ENCODE measurements around the gene ZNF581. TPM values are rescaled to one million over a fixed set of nuclear protein-coding genes. Genes with fewer than 3 reads are reported as not detected.

Gene ZNF581
- total and polyA plus RNA-seq, 4 donors, result 2.1 to 7.3 (median 5.2) TPM

DNA sequence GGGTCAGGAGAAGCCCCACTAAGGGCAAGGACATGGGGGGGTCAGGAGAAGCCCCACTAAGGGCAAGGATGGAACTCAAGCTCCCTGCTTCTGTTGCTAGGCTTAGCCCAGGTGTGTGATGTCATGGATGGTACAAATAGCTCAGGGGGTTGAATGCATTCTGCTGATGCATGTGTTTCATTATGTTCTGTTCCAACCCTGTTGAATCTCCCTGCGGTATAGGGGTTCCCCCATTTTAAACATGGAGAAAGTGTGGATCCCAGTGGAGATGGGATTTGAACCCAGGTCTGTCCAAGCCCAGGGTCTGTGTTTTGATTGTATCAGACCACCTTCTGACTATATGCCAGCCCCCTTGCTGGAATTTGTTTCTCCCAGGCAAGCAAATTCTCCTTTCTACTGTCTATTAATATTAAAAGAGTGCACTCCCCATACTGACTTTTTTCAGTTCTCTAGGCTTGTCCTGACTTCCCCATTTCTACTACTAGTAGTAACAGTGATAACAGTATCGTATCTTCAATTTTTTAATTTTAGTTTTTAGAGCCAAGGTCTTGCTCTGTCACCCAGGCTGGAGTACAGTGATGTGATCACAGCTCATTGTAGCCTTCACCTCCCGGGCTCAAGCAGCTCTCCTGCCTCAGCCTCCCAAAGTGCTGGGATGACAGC, 31.3 kb upstream of the ZNF581 start:
- Histone ChIP-seq H3K4me1 (ENCODE audit: control insufficient read depth in 4 of 4, insufficient read depth in 4 of 4, low read length in 3 of 4) (peaks cover 0 to 2% (median under 1%) of the 10 kb centered on the region in 4 donors), H3K27ac (ENCODE audit: low read depth in 1 of 2, low read length in 2 of 2) (no peak overlapping the region), H3K9ac (ENCODE audit: low read depth in 1 of 2, low read length in 2 of 2) (no peak overlapping the region), H3K36me3 (ENCODE audit: control insufficient read depth in 4 of 4, insufficient read depth in 3 of 4, low read depth in 1 of 4, low read length in 3 of 4) (peaks cover 0 to 24% (median 12%) of the 10 kb centered on the region in 4 donors), H3K4me3 (ENCODE audit: low read depth in 1 of 3, low read length in 3 of 3) (no peak overlapping the region), H3K9me3 (ENCODE audit: control insufficient read depth in 4 of 4, low read length in 3 of 4) (no peaks in the 10 kb centered on the region), H3K27me3 (ENCODE audit: control insufficient read depth in 4 of 4, insufficient read depth in 4 of 4, low read length in 3 of 4) (no peaks in the 10 kb centered on the region)
- TF ChIP-seq GABPA (IDR thresholded peaks at IDR 0.05 in 1 of 2, conservative IDR thresholded peaks at IDR 0.05 in 1 of 2) (no peak), JUND (IDR thresholded peaks at IDR 0.05) (no peak), EGR1 (IDR thresholded peaks at IDR 0.05; ENCODE audit: low read depth in 2 of 2) (no peak), REST (IDR thresholded peaks at IDR 0.05) (no peak), CTCF (IDR thresholded peaks at IDR 0.05; ENCODE audit: low read depth, low read length, missing input control) (no peak)
- TF ChIP-seq, protein P1, sequence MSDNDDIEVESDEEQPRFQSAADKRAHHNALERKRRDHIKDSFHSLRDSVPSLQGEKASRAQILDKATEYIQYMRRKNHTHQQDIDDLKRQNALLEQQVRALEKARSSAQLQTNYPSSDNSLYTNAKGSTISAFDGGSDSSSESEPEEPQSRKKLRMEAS (IDR thresholded peaks at IDR 0.05), result no peak
- WGBS, result 88% methylated on average over 3 of the region's 3 CpGs
- DNase-seq (ENCODE audit: low spot score), result no peak

GRCh38 chr19:55613396-55613795, 30.1 kb upstream of the ZNF581 start:
- TF ChIP-seq HNF4A (conservative IDR thresholded peaks at IDR 0.05) (no peak), FOXA2 (IDR thresholded peaks at IDR 0.05) (no peak), YY1 (IDR thresholded peaks at IDR 0.05) (no peak), ATF3 (IDR thresholded peaks at IDR 0.05) (no peak), HNF4G (IDR thresholded peaks at IDR 0.05) (no peak), GABPA (IDR thresholded peaks at IDR 0.05 in 1 of 2, conservative IDR thresholded peaks at IDR 0.05 in 1 of 2) (no peak), CTCF (IDR thresholded peaks at IDR 0.05; ENCODE audit: low read depth, low read length, missing input control) (no peak), FOXA1 (IDR thresholded peaks at IDR 0.05) (no peak), JUND (IDR thresholded peaks at IDR 0.05) (no peak), RAD21 (IDR thresholded peaks at IDR 0.05) (no peak), NR2F2 (IDR thresholded peaks at IDR 0.05) (no peak), RXRA (IDR thresholded peaks at IDR 0.05) (no peak)
- TF ChIP-seq, protein P2, sequence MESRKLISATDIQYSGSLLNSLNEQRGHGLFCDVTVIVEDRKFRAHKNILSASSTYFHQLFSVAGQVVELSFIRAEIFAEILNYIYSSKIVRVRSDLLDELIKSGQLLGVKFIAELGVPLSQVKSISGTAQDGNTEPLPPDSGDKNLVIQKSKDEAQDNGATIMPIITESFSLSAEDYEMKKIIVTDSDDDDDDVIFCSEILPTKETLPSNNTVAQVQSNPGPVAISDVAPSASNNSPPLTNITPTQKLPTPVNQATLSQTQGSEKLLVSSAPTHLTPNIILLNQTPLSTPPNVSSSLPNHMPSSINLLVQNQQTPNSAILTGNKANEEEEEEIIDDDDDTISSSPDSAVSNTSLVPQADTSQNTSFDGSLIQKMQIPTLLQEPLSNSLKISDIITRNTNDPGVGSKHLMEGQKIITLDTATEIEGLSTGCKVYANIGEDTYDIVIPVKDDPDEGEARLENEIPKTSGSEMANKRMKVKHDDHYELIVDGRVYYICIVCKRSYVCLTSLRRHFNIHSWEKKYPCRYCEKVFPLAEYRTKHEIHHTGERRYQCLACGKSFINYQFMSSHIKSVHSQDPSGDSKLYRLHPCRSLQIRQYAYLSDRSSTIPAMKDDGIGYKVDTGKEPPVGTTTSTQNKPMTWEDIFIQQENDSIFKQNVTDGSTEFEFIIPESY (IDR thresholded peaks at IDR 0.05), result no peak
- TF ChIP-seq, protein P1 (IDR thresholded peaks at IDR 0.05), result no peak
- Histone ChIP-seq H3K4me3 (ENCODE audit: low read depth in 1 of 3, low read length in 3 of 3) (no peak overlapping the region), H3K9me3 (ENCODE audit: control insufficient read depth in 4 of 4, low read length in 3 of 4) (no peaks in the 10 kb centered on the region), H3K27ac (ENCODE audit: low read depth in 1 of 2, low read length in 2 of 2) (no peak overlapping the region), H3K9ac (ENCODE audit: low read depth in 1 of 2, low read length in 2 of 2) (no peak overlapping the region), H3K27me3 (ENCODE audit: control insufficient read depth in 4 of 4, insufficient read depth in 4 of 4, low read length in 3 of 4) (no peaks in the 10 kb centered on the region), H3K4me1 (ENCODE audit: control insufficient read depth in 4 of 4, insufficient read depth in 4 of 4, low read length in 3 of 4) (no peaks in the 10 kb centered on the region), H3K36me3 (ENCODE audit: control insufficient read depth in 4 of 4, insufficient read depth in 3 of 4, low read depth in 1 of 4, low read length in 3 of 4) (peaks cover 0 to 28% (median 14%) of the 10 kb centered on the region in 4 donors)
- 97% methylated on average over 27 of the region's 27 CpGs for WGBS
- no peak for DNase-seq (ENCODE audit: low spot score)

Measured in liver (tissue), 9 donors.